ENCODE data around the gene GATB. TPM values are rescaled to one million over a fixed set of nuclear protein-coding genes. Genes with fewer than 3 reads are reported as not detected.

The GATB gene
- total and polyA plus RNA-seq, 2 of the 4 experiments (the other 2 are of a cell fraction) = 18.7 to 20.3 TPM

- CTCF ChIA-PET = no interaction called here
- dilution Hi-C loops (cut with HindIII; ENCODE audit: low sequenced_read_pairs, unreplicated experiment) = no loop called here
Measured at GRCh38 chr4:151743128-151743854, 17.5 kb downstream of the GATB start.

More at GRCh38 chr4:151743128-151743854, 17.5 kb downstream of the GATB start:
- no peak overlapping the region for H3K4me2 ChIP-seq (ENCODE audit: low read depth, low read length)
- no peak overlapping the region for H3K4ac ChIP-seq (ENCODE audit: low read depth, low read length)
- intact Hi-C loops (cut with micrococcal nuclease) (no loop called here), in situ Hi-C loops (cut with MboI; ENCODE audit: low sequenced_read_pairs) (no loop called here)
- no peak overlapping the region for H3K14ac ChIP-seq (replicated peaks; ENCODE audit: low read depth, low read length)
- H2AFZ ChIP-seq (replicated peaks; ENCODE audit: low read length, poor library complexity) = no peak overlapping the region
- H3K23ac ChIP-seq (ENCODE audit: low read depth, low read length) = no peak overlapping the region
- no TSS peak for BruUV-seq (replicated peaks)
- H3K56ac ChIP-seq (ENCODE audit: extremely low read depth, insufficient read depth, low read length) = no peak overlapping the region
- WGBS, 2 experiments (ENCODE audit: extremely low coverage in 2 of 2, insufficient read length in 1 of 2) = 100% methylated on average over 2 of the region's 3 CpGs; no CpG with 5 or more reads in 1 of the 2 experiments
- POLR2A ChIA-PET (ENCODE audit: unreplicated experiment) = no interaction called here
- TF ChIP-seq NFE2L2 (IDR thresholded peaks at IDR 0.05; ENCODE audit: low read depth, low read length) (no peak), POLR2A (IDR thresholded peaks at IDR 0.05; ENCODE audit: low read depth, low read length) (no peak), RCOR1 (IDR thresholded peaks at IDR 0.05; ENCODE audit: insufficient replicate concordance, low read length) (no peak), ELK1 (IDR thresholded peaks at IDR 0.05; ENCODE audit: borderline replicate concordance, low read depth, low read length) (no peak), MXI1 (IDR thresholded peaks at IDR 0.05; ENCODE audit: borderline replicate concordance, low read depth, low read length) (no peak), CEBPB (IDR thresholded peaks at IDR 0.05; ENCODE audit: low read depth, low read length) (no peak)
- peak overlapping the region; percentile 77; the same call in 1 of the 2 replicates for H2AK5ac ChIP-seq (ENCODE audit: low read depth, low read length)
- DNase-seq (no peak), ATAC-seq (ENCODE audit: low read depth) (no peak)
- peaks cover 7% of the 10 kb centered on the region for H3K4me1 ChIP-seq (ENCODE audit: control insufficient read depth, insufficient read depth, low read length)
- H2AK9ac ChIP-seq (replicated peaks; ENCODE audit: low read depth, low read length, poor library complexity) = no peak overlapping the region
- no peaks in the 10 kb centered on the region for H4K20me1 ChIP-seq (ENCODE audit: insufficient read depth, low read length)
- H3K9ac ChIP-seq (ENCODE audit: low read depth, low read length) = no peak overlapping the region
- no peak overlapping the region for H3K4me3 ChIP-seq (ENCODE audit: insufficient read depth, low read depth, low read length)
- no peak overlapping the region for H2BK5ac ChIP-seq (ENCODE audit: low read depth, low read length, poor library complexity, severe bottlenecking)
- 0 out of 4 replicates have a peak, but pooled peaks cover 9% of the 10 kb centered on the region in 2 experiments for H3K79me1 ChIP-seq (ENCODE audit: low read depth in 1 of 2, low read length in 2 of 2)
- H2BK120ac ChIP-seq (ENCODE audit: low read depth, low read length) = no peak overlapping the region
- H2BK20ac ChIP-seq (ENCODE audit: low read depth, low read length) = no peak overlapping the region; the same call in 1 of the 2 replicates
- H4K91ac ChIP-seq (ENCODE audit: insufficient read depth, low read depth, low read length) = no peak overlapping the region
- no peak overlapping the region for H3K18ac ChIP-seq (ENCODE audit: low read depth, low read length)
- no peak overlapping the region for H3K27ac ChIP-seq (ENCODE audit: insufficient read depth, low read length)
- no peak overlapping the region for H4K5ac ChIP-seq (ENCODE audit: low read depth, low read length)
- H3K9me3 ChIP-seq (ENCODE audit: control insufficient read depth, insufficient read depth, low read length) = no peaks in the 10 kb centered on the region
- H2BK15ac ChIP-seq (ENCODE audit: low read depth, low read length) = peak overlapping the region; percentile 34; the same call in 1 of the 3 replicates
- H3K9me1 ChIP-seq (ENCODE audit: insufficient read depth, low read length) = peaks cover 3% of the 10 kb centered on the region; the same call in 1 of the 2 replicates
- H4K8ac ChIP-seq (ENCODE audit: low read depth in 2 of 2, low read length in 2 of 2) = no peak overlapping the region
- no peaks in the 10 kb centered on the region for H3K36me3 ChIP-seq (ENCODE audit: control insufficient read depth, insufficient read depth, low read length)
- no peaks in the 10 kb centered on the region for H3K27me3 ChIP-seq (ENCODE audit: control insufficient read depth, insufficient read depth, low read length)

Data from IMR-90 (cell line).